ENCODE results near the gene STT3B. TPM values are rescaled to one million over a fixed set of nuclear protein-coding genes. Genes with fewer than 3 reads are reported as not detected.

STT3B gene
- total RNA-seq, 2 donors from 2014 or later, result 106 to 132 TPM

GRCh38 chr3:31498791-31499190 lies 33.9 kb upstream of the STT3B start:
- no peak for DNase-seq (ENCODE audit: low spot score)
- Histone ChIP-seq H3K9me3 (no peaks in the 10 kb centered on the region), H3K36me3 (no peaks in the 10 kb centered on the region), H3K4me1 (replicated peaks) (no peaks in the 10 kb centered on the region), H3K27me3 (replicated peaks; ENCODE audit: insufficient read depth) (no peaks in the 10 kb centered on the region), H3K27ac (no peak overlapping the region), H3K4me3 (no peak overlapping the region)
- no peak for TF ChIP-seq CTCF (IDR thresholded peaks at IDR 0.05)
- no peak for TF ChIP-seq POLR2A (IDR thresholded peaks at IDR 0.05)
- TF ChIP-seq POLR2AphosphoS5 (IDR thresholded peaks at IDR 0.05), result no peak
- intact Hi-C loops (cut with DNase I), result no loop called here
- 65% methylated on average over 5 of the region's 5 CpGs for WGBS

GRCh38 chr3:31499281-31499680 lies 33.4 kb upstream of the STT3B start:
- H3K9me3 ChIP-seq, result no peaks in the 10 kb centered on the region
- intact Hi-C loops (cut with DNase I), result no loop called here

GRCh38 chr3:31502803-31503221 lies 29.9 kb upstream of the STT3B start:
- H3K36me3 ChIP-seq, result no peaks in the 10 kb centered on the region
- H3K9me3 ChIP-seq, result no peaks in the 10 kb centered on the region
- 83% methylated on average over 3 of the region's 3 CpGs for WGBS
- no peak overlapping the region for H3K27ac ChIP-seq
- no peak for TF ChIP-seq CTCF (IDR thresholded peaks at IDR 0.05)
- TF ChIP-seq POLR2A (IDR thresholded peaks at IDR 0.05), result no peak
- TF ChIP-seq POLR2AphosphoS5 (IDR thresholded peaks at IDR 0.05), result no peak
- H3K4me3 ChIP-seq, result no peak overlapping the region
- H3K4me1 ChIP-seq (replicated peaks), result no peaks in the 10 kb centered on the region
- no peaks in the 10 kb centered on the region for H3K27me3 ChIP-seq (replicated peaks; ENCODE audit: insufficient read depth)
- no peak for DNase-seq (ENCODE audit: low spot score)
- intact Hi-C loops (cut with DNase I), result no loop called here

More at GRCh38 chr3:31499281-31499680, 33.4 kb upstream of the STT3B start:
- no peak overlapping the region for H3K4me3 ChIP-seq
- no peak overlapping the region for H3K27ac ChIP-seq
- no peak for DNase-seq (ENCODE audit: low spot score)
- TF ChIP-seq POLR2A (IDR thresholded peaks at IDR 0.05) (no peak), CTCF (IDR thresholded peaks at IDR 0.05) (no peak), POLR2AphosphoS5 (IDR thresholded peaks at IDR 0.05) (no peak)
- WGBS, result 96% methylated on average over 3 of the region's 3 CpGs
- no peaks in the 10 kb centered on the region for H3K36me3 ChIP-seq
- H3K27me3 ChIP-seq (replicated peaks; ENCODE audit: insufficient read depth), result no peaks in the 10 kb centered on the region
- no peaks in the 10 kb centered on the region for H3K4me1 ChIP-seq (replicated peaks)

- Histone ChIP-seq H3K27me3 (replicated peaks; ENCODE audit: insufficient read depth) (no peaks in the 10 kb centered on the region), H3K9me3 (no peaks in the 10 kb centered on the region), H3K4me3 (no peak overlapping the region), H3K27ac (no peak overlapping the region), H3K36me3 (no peaks in the 10 kb centered on the region), H3K4me1 (replicated peaks) (no peaks in the 10 kb centered on the region)
- intact Hi-C loops (cut with DNase I), result no loop called here
- DNase-seq (ENCODE audit: low spot score), result no peak
- 31% methylated on average over 4 of the region's 4 CpGs for WGBS
- TF ChIP-seq POLR2A (IDR thresholded peaks at IDR 0.05), result no peak
- no peak for TF ChIP-seq CTCF (IDR thresholded peaks at IDR 0.05)
- no peak for TF ChIP-seq POLR2AphosphoS5 (IDR thresholded peaks at IDR 0.05)
Observed at GRCh38 chr3:31503456-31503855, 29.3 kb upstream of the STT3B start.

- no peak for DNase-seq (ENCODE audit: low spot score)
- Histone ChIP-seq H3K27me3 (replicated peaks; ENCODE audit: insufficient read depth) (no peaks in the 10 kb centered on the region), H3K27ac (no peak overlapping the region), H3K4me3 (no peak overlapping the region), H3K4me1 (replicated peaks) (no peaks in the 10 kb centered on the region), H3K9me3 (no peaks in the 10 kb centered on the region), H3K36me3 (no peaks in the 10 kb centered on the region)
- 92% methylated on average over 3 of the region's 3 CpGs for WGBS
- intact Hi-C loops (cut with DNase I), result no loop called here
- TF ChIP-seq POLR2A (IDR thresholded peaks at IDR 0.05) (no peak), CTCF (IDR thresholded peaks at IDR 0.05) (no peak), POLR2AphosphoS5 (IDR thresholded peaks at IDR 0.05) (no peak)
Observed at GRCh38 chr3:31504230-31504629, 28.5 kb upstream of the STT3B start.
